Activated T-cell treated with anti-CD3 and anti-CD28 coated beads for 48 hours (primary cell): ENCODE data around the gene KLHL17.
"Not testable (repeated sequence)": the region's sequence is repeated elsewhere in the genome, so short reads cannot be mapped to it uniquely, and the experiment has no call there.

Experiments
- DNase-seq: peaks from one replicate; pipeline ENCODE4 v3.0.0-alpha.2; 2020; ENCODE audit warnings: low read depth

The KLHL17 gene

DNA sequence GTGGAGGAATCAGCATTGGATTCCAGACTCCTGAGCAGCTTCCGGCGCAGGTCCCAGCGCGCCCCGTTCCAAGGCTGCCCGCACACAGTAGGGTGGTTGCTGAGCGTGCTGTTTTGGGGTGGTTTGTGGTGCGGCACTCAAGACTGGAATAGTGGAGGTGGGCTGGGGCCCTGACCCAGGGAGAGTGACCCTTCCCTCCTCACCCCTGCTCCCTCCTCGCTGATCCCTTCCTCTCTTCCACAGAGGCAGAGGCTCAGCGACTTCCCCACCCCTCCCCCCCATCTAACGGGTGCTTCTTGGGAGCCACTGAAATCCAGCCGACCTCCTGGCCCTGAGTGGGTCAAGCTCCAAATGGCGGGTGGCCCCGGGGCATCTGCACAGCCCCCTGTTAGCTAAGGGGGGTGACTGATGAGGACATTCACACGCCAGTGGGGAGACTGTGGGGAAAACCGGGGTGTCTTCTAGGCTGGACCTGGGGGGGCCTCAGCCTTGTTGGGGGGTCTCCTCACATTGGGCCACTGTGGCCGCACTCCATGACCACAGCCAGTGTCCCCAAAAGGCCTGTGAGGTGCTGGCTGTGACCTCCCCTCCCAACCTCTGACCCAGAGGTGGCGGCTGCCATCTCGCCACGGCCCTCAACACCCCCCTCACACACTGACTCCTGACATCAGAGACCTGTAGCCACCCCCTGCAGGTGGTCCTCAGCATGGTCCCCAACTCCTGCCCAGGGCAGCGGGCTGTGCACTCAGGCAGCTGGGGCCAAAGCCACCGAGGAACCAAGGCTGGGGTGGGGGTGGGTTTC, 43.4 kb downstream of the KLHL17 start:
- DNase-seq, result no peak

DNA sequence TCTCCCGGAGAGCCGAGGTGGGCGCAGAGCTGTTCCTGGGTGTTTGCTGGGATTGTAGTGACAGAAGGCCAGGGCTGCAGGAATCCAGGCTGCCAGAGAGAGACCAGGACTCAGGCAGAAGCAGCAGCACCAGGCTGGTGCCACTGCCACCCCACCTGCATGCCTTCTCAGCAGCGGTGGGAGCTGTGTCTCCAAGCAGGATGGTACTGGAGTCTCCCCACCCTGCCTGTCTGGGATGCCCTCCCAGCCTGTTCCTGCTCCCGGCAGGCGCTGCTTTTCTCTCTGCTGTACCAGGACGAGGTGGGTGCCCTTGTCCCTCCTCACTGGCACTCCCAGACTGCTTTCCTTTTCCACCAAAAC, 44.0 kb downstream of the KLHL17 start:
- DNase-seq, result no peak

DNA sequence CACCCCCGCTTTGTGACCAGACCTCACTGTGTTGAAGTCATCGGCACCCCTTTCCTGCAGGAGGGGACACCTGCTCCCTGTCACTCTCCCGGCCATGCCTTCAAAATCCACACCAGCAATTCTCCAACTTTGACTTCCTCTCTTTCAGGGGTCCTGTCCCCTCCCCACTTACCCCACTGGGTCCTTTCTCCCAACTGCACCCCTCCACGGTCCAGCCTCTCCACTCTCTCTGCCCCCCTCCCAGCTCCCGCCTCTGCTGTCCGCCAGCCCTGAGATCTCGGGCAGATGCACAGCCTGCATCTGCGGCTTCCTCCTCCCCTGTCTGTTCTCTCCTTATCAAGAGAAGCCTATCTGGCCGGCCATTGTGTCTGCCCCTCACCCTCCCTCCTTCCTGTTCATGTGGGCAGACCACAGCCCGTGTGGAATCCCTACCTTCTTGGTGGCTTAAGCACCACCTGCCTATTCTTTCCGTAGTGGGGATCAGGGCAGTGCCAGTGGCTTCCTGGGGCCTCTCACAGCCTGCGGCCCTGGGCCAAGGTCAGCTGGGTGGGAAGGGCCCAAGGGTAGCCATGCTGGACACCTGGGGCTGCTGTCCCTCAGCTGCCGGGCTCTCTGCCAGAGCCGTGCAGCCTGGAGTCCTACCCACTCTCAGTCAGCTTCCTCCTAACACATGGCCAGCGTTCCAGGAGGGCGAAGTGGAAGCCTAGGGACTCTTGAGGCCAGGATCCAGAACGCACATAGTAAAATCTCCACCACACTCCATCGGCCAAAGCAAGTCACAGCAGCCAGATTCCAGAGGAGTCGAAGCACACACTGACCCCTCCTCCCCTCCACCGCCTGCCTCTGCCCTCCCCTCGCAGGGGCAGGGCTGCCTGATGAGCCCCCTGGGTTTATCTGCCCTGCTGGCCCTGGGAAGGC, 44.7 kb downstream of the KLHL17 start:
- DNase-seq, result no peak

DNA sequence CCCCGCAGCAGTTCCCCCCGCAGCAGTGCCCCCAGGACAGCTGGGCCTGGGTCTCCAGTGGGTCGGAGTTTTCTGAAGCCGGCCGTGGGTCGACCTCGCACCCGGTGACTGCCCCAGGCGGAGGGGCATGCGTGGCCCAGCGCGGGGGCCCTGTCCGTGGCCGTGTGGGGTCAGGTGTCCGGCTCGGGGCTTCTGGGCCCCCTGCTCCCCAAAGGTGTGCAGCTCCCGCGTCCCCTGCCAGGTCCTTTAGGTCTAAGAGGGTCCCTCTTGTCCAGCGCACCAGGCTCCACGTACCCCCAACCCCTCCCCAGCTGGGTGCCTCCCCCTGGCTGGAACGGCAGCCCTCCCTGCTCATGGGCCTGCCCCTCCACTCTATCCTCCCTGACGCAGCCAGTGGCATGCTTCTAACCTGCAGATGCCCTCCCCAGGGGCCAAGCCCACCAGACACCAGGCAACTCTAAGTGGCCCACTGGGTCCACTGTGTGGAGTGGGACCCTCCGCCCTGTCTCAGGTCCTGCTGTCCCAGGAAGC, 45.5 kb downstream of the KLHL17 start:
- DNase-seq, result no peak

DNA sequence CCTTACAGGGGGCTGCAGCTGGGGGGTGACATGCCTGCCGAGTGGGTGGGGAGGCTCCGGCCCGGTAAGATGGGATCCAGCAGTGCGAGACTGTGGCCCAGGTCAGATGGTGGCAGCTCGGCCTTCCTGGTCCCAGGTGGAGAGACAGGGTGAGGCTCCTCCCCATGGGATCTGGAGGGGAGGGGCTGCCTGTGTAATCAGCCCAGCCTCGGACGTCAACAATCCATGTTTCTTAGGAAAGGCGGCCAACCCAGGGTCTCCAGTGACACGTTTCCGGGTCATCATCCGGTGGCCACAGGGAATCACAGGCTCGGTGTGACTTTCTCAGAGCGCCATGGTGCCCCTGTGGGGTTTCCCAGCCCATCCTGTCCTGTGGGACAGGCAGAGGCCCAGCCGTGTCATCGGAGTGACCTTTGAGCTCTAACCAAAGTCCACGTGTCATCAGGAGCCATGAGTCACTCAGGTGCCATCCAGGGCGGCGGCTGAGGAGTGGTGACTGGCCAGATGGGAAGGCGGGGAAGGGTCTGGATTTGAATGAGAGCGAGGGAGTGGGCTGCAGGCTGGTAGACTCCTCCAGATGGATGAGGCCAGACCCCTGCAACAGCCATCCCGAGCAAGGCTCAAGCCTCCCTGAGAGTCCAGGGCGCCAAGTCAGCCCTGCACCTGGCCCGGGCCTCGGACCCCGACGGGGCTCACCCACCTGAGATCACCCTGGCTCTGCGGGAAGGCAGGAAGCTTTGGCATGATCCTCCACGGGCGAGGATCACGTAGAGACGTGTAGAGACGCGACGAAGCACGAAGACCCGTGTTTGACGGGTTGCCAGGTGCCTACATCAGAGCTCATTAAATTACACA, 46.1 kb downstream of the KLHL17 start:
- no peak for DNase-seq

DNA sequence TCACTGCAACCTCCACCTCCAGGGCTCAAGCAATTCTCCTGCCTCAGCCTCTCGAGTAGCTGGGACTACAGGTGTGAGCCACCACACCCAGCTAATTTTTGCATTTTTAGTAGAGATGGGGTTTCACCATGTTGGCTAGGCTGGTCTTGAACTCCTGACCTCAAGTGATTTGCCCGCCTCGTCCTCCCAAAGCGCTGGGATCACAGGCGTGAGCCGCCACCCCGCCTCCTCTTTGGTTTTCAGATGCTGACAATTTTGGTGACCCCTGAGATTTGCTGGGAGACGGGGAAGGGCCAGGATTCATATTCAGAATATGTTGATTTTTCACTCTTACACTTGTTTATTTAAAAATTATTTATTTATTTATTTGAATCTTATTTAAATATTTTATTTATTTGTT, 49.7 kb downstream of the KLHL17 start:
- DNase-seq, result not testable (repeated sequence)

DNA sequence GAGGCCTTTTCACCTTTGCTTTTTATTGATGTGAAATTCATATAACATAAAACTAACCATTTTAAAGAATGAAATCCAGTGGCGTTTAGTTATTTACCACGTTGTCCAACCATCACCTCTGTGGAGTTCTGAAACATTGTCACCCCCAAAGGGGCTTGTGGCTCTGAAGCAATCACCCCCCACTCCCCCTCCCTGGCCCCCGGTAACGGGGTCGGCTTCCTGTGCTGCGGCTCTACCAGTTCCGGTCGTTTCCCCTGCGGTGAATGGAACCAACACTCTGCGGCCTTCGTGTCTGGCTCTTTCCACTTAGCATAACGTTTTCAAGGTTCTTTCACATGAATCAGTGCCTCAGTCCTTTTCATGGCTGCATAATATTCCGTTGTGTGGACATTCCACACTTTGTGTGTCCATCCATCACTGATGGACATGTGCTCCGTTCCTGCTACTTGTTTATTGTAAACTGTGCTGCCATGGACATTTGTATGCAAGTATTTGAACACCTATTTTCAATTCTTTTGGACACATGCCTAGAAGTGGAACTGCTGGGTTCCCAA, 51.1 kb downstream of the KLHL17 start:
- no peak for DNase-seq

DNA sequence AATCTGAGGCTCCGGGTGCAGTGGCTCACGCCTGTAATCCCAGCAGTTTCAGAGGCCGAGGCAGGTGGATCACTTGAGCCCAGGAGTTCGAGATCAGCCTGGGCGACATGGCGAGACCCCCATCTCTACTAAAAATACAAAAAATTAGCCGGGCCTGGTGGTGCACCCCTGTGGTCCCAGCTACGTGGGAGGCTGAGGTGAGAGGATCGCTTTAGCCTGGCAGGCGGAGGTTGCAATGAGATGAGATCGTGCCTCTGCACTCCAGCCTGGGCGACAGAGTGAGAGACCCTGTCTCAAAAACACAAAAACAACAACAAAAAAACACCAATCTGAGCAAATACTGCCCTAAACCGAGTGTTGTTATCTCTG, 52.3 kb downstream of the KLHL17 start:
- DNase-seq, result not testable (repeated sequence)

DNA sequence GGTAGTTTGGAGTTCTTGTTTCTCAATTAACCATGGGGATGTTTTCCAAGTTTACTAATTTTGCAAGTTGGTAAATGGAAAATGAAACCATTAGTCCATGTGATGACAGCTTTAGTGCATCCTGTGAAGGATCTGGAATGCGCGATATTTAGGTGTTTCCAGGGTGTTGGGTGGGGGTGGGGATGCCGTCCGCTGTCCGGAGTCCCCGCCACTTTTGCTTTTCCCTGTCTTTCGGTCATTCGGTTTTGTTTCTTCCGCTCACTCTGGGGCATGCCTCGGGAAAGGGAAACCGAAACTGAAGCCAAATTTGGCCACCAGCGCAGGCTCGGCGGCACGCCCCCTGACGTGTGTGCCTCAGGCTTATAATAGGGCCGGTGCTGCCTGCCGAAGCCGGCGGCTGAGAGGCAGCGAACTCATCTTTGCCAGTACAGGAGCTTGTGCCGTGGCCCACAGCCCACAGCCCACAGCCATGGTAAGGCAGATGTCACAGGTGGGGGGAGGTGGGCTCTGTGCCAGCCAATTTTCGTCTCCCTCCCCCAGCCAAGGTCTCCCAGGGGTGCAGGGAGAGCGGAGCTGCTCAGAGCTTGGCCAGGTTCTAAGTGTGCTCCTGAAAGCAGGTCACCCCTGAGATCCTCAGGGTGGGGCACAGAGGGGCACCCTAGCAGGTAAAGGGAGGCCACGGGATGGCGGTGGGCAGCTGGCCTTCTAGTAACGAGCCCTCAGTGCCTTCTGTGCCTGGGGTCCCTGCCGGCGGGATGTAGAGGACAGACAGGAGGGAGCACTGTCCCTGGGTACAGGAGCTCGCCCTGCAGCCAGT, 52.9 kb downstream of the KLHL17 start, which contains the start of gene ISG15:
TSS of gene ISG15 (plus strand) at position 393 of the 817 bp plus-strand sequence. CDS start at position 470, 77 bp downstream.
- DNase-seq, result peak; percentile 80

DNA sequence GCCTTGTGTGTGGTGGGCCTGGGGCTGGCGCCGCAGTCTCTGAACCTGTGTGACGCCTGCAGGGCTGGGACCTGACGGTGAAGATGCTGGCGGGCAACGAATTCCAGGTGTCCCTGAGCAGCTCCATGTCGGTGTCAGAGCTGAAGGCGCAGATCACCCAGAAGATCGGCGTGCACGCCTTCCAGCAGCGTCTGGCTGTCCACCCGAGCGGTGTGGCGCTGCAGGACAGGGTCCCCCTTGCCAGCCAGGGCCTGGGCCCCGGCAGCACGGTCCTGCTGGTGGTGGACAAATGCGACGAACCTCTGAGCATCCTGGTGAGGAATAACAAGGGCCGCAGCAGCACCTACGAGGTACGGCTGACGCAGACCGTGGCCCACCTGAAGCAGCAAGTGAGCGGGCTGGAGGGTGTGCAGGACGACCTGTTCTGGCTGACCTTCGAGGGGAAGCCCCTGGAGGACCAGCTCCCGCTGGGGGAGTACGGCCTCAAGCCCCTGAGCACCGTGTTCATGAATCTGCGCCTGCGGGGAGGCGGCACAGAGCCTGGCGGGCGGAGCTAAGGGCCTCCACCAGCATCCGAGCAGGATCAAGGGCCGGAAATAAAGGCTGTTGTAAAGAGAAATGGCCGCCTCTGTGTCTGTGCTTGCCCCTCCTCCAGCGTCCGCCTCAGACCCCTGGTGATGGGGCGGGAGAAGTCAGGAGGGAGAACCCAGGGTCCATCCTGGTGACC, 53.7 kb downstream of the KLHL17 start:
- no peak for DNase-seq

DNA sequence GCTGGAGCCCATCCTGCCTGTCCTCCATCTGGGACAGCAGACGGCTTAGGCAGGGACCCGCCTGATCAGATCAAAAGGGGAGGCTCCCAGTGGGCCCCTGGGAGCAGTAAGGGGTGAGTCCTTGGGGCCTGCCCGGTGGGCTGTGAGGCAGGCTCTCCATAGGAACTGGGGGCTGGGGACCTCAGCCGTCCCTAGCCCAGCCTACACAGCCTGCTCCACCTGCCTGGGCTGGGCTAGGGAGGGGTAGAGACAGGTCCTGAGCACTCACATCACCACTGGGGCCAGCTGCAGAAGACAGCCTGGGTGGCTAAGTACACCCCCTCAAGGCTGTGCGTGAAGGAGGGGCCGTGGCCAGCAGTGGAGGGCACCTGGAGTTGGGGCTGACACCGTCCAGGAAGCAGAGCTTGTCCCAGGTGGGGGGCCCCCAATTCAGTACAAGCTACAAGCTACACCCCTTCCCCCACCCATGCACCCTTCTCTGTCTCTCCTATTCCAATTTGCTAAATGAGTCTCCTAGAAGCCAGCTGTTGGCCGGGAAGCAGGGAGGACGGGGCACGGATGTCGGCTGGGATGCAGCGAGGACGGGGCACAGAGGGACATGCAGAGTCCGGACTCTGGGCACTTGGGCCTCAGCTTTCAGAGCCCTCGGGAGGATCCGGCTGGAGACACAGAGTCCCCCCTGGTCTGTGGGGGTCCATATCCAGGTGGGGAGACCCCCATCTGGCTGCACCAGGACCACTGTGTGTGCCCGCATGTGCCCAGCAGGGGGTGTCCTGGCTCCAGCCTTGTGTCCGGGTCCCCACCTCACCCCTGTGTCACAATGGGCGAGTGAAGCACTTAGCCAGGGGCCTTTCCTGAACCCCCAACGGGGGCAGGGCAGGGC, 54.7 kb downstream of the KLHL17 start:
- no peak for DNase-seq
